HG02973 (cell line): ENCODE data around the gene YTHDF1.

Experiments
- ATAC-seq: cut with Tn5 transposase; IDR thresholded peaks from one replicate; pipeline ENCODE4 v1.9.1; 2021; ENCODE audit warnings: moderate library complexity; ENCODE audit not compliant: unreplicated experiment

YTHDF1 gene

DNA sequence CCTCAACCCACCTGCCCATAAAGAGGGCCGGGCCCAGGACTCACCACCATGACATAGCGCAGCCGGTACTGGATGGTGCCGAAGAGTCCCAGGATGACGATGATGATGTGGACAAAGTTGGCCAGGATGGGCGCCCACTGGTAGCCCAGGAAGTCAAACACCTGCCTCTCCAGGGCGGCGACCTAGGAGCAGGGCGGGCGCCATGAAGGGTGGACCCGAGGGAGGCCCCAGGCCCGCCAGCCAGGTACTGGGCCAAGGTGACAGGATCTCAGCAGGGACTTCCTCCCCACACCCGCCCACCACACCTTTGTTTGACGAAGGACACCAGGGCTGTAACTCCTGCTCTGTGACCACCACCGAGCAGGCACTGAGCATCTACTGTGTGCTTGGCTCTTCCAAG, 34.0 kb upstream of the YTHDF1 start:
- ATAC-seq: no peak

DNA sequence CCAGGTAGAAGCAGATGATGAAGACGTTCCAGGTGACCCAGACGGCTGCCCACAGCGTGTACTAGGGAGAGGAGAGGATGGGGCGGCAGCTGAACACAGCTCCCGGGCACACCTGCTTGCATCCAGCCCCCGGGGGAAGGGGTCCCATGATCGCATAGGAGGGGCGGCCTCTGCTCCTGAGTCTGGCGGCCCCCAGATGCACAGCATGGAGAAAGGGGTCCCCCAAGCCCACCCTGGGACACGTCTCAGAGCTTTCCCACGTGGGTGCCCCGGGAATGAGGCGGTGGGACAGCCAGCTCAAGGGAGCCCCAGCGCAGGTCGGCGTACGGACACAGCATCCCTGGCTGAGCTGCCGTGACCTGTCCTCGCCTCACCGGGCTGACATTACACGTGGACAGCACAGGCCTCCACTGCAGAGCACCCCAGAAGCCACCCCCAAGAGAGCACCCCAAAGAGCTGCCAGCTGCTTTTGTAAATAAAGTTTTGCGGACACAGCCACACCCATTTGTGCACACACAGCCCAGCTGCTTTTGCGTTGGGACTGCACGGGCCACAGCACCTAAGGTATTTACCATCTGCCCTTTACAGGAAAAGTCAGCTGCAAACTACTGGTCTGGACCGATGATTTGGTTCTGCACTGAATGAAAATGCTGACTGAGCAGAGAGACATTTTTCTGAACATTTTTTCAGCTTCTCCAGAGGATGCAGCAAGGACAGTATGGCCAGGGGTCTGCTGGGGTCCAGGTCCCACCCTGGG, 33.1 kb upstream of the YTHDF1 start:
- ATAC-seq: no peak

DNA sequence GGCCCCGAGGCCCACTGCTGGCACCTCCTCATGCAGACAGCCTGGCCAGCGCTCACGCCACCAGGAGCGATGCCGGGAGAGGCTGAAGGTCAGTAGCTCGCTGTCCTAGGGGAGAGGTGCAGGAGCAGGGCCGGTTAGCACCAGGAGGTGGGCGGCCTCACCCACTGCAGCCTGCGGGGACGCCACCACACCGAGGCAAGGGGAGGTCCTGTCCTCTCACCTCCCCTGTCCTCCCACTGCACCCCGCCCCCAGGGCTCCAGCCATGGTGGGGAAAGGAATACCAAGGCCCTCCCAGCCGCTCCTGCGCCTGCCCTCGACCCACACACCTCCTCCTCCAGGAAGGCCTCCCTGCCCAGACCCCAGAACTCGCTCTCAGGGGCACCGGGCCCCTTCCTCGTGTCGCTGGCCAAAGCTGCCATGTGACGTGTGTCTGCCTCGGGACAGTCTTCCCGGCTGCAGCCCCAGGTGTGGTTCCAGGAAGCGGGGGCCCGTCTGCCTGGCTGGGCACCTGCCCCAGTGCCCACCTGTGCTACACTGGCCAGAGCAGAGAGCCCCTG, 31.8 kb upstream of the YTHDF1 start:
- ATAC-seq: no peak

DNA sequence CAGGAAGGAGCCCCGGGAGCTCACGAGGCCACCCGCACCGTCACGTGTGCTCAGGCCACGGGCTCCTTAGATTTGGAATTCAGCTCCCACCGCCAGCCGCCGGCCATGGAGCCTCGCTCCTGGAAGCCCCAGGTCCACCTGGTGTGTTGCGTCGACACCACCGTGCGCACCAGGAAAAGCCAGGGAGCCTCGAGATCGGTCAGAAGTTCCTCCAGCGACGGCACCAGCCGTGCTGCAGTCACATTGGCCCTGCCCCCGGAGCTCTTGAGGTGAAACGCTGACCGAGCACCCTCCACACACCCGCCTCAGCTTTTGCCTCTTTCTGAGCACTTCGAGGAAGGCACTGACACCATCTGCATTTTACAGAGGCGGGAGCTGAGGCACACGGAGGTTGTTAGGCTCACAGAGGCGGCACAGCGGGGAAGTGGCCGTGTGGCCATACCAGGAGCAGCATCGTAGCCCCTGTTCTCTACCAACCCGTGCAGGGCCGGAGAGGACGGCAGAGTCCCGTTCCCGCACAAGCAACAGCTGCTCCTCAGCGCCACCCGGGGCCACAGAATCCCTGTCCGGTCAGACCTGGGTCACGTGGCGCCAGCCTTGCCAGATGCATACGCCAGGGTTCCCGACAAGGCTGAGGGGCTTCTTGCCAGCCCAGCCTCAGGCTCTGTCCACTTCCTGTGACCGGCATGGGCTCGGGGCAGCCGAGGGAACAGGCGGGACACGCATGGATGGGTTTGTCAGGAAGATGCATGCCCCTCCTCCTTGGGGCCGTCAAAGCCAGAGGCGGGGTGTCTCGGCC, 30.8 kb upstream of the YTHDF1 start:
- no peak for ATAC-seq

DNA sequence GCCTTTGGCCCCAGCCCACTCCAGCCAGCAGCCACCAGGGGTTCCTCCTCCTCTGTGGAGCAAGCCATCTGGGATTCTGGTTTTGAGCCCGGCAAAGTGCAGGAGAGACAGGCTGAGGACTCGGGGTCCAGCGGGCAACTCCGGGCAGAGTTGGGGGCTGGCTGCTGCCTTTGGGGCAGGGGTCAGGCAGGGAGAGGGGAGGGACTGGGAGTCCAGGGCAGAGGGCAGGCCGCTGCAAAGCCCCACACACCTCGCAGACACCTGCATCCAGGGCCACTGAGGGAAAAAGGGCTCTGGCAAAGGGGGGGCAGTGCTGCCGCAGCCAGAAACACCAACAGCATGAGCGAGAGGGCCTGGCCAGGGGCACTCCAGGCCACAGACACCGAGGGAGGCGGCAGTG, 28.5 kb upstream of the YTHDF1 start:
- no peak for ATAC-seq

DNA sequence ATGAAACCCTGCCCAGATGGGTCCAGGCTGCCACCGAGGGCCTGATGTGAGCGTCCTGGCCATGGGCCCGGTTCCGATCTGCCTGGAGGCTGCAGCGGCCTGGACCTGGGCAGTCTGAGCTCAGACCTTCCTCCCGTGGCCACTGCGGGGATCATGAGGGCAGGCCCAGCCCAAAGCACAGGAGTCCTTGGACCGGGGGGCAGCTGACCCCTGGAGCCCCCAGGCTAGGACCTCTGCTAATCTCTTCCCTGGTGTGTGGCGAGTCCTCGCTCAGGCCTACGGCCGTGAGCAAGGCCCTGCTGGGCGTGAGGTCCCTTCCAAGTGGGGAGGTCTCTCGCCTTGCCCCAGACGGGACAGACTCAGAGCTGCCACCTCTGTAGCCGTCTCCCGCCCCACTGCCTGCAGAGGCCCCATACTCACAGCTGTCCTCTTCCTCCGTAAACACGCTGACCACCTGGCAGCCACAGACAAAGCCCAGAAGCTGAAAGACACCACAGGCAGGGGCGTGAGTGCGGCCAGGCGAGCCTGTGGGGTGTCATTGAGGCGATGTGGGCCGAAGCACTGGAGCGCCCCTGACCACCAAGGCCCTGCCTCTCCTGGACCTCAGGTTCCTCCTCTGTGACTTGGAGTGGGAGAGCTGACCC, 27.8 kb upstream of the YTHDF1 start:
- no peak for ATAC-seq

DNA sequence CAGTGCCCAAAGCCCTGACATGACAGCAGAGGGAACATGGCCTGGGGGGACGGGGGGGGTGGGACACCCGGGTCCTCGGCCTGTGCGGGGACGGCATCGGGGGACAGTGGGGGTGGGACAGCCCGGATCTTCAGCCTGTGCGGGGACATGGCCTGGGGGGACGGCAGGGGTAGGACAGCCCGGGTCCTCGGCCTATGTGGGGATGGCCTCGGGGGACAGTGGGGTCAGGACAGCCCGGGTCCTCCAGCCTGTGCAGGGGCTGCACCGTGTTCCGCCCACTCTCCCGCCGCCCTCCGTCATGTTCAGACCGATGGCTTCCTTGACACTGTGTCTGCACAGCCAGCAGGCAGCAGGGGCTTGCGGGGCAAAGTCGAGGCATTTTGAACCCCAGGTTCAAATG, 26.8 kb upstream of the YTHDF1 start:
- no peak for ATAC-seq

DNA sequence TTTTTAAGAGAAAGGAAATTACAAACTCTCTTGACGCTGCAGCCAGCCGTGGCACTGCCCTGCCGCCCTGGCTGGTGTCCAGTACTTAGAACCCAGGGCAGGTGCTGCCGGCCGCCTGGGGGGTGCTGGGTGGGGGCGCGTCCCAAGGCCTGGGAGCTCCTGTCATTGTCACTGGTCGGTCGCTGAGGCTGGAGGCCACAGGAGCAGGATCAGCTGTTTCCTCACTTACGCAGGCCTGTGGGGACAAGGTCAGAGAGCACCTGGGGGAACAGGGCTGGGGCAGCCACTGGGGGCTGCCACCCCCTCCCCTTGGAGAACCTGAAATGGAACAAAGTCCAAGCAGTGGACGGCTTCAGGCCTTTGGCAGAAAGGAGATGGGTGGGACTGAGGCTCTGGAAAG, 25.3 kb upstream of the YTHDF1 start:
- ATAC-seq: no peak

DNA sequence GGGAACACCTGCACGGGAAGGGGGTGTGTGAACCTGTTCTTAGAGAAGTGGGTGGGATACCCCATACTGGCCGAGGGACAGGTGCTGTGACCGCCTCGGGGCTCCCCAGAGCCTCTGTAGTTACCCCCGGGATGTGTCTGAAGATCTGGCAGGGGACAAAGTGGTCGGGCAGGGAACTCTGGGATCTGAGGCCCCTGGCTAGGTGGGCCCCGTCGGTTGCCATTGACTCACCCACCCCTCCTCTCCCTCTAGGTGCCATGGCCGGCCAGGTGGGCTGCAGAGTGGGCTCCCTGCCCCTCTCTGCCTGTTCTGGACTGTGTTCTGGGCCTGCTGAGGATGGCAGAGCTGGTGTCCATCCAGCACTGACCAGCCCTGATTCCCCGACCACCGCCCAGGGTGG, 24.1 kb upstream of the YTHDF1 start:
- ATAC-seq: no peak

DNA sequence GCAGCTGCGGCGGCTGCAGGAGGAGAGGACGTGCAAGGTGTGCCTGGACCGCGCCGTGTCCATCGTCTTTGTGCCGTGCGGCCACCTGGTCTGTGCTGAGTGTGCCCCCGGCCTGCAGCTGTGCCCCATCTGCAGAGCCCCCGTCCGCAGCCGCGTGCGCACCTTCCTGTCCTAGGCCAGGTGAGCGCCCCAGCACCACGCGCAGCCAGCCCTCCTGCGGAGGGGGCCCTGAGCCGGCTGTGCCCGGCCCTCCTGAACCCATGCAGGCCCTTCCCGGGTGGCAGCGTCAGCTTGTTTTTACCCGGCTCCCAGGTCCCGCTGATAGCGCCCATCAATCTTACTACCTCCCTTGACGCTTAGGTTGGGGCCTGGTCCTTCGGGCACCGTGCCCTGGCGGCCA, 23.5 kb upstream of the YTHDF1 start:
- ATAC-seq: no peak

DNA sequence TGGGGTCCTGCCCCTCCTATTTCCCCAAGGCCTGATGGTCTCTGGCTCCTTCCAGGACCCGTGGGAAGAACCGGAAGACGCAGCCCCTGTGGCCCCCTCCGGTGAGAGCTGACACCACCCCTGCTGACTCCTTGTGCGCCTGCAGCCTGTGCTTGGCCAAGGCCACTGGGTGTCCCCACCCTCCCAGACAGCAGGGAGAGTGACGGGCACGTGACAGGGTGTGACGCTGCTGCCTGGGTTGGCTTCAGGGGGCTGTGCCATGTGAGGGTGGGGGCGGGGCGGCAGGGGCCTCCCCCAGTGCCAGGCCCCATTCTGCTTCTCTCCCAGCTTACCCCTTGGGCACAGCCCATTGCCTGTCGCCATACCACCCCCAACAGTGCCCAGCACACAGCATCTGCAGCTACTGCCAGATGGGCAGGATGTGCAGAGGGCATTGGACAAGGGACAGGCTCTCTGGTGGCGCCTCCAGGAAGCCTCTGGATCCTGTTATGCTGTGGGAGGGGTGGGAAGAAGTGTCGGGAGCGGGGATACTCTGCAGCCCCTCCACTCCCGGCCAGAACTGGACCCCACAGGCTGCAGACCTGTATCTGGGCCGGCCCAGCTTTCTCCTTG, 22.7 kb upstream of the YTHDF1 start:
- ATAC-seq: no peak

DNA sequence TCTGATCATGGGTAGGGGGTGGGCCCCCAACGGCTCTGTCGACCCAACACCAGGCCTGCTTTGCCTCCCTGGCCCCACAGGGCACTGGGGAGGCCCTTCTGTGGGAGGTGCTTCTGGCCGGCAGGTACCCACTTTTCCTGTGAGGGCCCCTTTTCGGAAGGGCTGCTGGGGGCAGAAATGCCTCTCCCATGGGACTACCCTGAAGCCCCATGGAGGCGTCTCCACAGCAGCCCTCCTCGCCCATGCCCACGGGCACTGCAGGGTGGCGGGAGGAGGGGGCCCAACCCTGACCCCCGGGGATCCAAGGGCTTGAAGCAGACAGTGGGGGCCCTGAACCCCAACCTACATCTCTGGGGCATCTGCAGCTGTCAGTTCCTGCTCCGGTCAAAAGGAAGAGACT, 22.1 kb upstream of the YTHDF1 start:
- no peak for ATAC-seq

DNA sequence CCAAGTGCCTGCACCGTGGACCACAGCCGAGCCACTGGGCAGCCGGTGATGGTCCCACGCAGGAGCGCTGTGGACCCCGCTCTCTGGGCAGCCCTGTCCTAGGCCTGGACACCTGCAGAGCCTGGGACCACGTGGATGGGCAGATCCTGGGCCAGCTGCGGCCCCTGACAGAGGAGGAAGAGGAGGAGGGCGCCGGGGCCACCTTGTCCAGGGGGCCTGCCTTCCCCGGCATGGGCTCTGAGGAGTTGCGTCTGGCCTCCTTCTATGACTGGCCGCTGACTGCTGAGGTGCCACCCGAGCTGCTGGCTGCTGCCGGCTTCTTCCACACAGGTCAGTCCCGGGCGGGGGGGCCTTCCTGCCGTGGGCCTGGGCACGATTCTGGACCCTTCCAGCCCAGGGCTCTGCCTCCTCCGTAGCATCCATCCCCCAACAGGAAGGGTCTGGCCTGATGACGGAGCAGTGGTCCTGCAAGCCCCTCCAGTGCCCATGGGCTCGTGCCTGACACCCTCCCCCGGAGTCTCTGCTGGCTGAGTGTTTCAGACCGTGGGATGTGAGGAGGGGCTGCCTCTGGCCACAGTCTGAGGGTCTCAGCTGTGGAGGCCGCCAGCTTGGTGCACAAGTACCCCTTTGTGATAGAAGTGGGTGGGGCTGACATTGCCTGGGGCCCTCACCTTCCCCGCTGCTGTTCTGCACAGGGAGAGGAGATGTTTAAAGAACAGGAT, 20.3 kb upstream of the YTHDF1 start:
- no peak for ATAC-seq

DNA sequence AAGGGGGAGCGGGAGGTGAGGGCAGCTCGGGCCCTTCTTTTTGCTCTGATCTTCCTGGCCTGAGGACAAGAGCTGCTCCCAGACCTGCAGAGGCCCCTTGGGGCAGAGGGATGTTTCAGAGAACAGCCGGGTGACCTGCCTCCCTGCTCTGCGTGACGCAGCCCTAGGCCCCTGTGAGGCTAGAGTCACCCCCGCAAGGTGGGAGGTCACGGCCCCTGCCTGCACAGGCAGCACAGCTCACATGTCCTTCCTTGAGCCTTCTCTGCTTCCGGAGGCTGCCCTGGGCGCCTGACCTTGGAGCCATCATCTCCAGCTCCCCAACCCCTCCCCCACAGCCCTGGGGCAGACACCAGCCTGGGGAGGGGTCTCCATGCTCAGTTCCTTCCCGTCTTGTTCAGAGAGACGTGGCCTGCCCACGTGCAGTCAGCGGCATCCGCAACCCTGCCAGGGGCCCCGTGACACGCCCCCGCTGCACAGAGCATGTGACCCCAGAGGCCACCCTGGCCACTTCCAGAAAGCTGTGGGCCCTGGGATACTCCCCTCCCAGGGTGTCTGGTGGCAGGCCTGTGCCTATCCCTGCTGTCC, 19.6 kb upstream of the YTHDF1 start, which contains the start of gene BIRC7:
BIRC7 (plus strand) TSS at position 507 of the 585 bp plus-strand sequence. CDS start 192 bp downstream, outside the sequence.
- ATAC-seq: no peak

DNA sequence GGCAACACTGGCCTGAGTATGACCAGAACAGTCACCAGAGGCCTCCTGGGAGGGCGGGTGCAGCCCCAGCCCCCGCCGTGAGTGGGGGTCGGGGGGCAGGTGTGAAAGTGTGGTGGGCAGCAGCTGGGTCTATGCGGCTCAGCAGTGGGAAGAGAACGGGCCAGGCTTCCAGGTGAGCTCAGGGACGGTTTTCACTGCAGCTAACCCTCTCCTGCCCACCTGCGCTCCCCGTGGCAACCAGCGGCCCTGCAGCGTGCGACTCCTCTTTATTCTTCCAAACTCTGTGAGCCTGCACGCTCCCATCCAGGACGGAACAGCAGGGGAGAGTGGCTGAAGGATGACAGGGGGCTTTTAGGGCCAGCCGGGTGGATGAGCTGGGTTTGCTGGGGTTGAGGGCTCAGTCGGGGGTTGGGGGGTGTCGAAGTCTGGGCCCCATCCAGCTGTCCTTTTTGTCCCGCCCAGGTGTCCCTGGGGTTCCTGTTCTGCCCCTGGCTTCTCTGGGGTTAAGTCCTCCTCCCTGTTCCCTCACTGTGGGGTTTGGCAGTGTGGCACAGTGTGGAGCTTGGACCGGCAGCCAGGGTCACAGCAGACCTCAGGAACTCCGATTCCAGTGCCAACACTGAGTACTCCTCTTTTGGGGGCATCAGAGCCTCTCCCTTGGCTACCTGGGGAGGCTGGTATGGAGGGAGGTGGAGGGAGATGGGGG, 18.9 kb upstream of the YTHDF1 start:
- no peak for ATAC-seq

DNA sequence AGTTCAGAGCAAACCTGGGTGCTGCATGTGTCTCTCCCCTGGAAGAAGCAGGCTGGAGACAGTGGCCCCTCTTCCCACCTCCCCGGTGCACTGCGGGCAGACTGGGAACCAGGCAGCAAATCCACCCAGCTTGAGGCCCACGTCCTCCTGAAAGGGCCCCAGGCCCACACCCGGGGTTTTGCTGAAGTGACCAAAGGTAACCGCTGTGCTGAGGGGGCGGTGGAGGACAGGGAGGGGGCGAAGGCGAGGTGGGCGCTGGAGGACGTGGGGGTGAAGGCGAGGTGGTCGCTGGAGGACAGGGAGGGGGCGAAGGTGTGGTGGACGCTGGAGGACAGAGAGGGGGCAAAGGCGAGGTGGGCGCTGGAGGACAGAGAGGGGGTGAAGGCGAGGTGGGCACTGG, 18.0 kb upstream of the YTHDF1 start:
- no peak for ATAC-seq

DNA sequence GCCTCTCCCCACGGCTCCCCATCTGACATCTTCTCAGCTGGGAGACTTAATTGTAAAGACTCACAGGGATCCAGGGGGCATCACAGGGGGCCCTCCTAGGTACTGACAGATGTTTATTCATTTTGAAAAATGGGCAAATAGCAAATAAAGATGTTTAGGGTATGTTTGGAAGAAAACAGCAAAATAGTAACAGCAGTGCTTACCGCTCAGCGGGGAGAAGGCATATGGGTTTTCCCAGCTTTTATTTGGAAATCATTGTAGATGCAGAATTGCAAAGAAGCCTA, 17.1 kb upstream of the YTHDF1 start:
- no peak for ATAC-seq

DNA sequence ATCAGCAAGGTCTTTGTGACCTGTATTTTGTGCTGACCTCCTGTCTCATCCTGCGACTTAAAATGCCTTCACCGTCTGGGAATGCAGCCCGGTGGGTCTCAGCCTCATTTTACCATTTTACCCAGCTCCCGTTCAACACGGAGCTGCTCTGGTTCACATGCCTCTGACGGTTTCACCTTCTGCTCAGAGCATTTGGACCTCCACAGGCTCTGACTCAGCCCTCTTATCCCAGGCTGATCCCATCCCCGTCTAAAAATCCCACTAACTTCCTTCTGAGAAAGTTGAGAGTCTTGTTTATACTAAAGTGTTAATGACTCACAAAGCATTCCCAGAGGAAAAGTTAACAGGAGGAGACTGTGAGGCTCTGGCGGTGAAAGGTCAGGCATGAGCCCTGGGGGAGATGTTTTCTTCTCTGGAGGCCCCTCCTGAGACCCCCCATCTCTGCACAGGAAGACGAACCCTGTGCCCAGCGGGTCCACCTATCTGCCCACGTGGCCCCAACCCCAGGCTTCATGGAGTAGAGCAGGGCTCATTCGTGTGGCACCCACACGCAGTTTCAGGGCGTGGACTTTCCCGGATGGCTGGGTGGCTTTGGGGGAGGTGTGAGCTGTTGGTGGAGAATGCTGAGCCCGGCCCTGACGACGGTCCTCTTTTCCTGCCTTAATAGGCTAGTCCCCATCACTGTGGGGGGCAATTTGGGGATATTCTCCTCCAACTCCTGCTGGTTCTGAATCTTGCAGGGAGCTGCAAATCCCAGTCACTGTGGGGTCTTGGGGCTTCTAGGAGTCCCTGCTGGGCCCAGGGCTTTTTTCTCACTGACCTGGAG, 16.5 kb upstream of the YTHDF1 start:
- no peak for ATAC-seq

DNA sequence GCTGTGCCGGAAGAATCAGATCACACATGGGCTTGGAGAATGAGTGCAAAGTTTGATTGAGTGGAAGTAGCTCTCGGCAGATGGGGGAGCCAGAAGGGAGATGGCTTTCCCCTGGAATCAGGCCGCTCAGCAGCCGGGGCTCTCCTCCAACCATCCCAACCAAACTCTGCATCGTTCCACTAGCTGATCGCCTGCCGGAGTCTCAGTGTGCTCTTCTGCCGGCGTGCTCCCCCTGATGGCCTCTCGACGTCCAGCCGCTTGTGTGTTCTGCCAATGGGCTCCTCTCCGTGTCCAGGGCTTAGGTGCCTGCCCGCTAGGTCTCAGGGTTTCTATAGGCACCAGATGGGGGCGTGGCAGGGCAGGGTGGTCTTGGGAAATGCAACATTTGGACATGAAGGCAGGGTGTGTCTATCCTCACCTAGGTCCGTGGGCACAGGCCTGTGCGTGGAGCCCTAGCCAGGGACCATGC, 14.9 kb upstream of the YTHDF1 start:
- ATAC-seq: no peak
